Stimulated activated CD8-positive, alpha-beta memory T cell treated with anti-CD3 and anti-CD28 coated beads, Interleukin-2, amount 100 ng/mL, for 48 hours (primary cell): ENCODE measurements around the gene CGGBP1.
"Not testable (repeated sequence)": the region's sequence is repeated elsewhere in the genome, so short reads cannot be mapped to it uniquely, and the experiment has no call there.

ENCODE experiments used
- DNase-seq, 2 donors: peaks; one replicate each; pipeline ENCODE4 v3.0.0-alpha.2; 2020; ENCODE audit warnings: low read depth in 2 of 2

CGGBP1 gene

DNA sequence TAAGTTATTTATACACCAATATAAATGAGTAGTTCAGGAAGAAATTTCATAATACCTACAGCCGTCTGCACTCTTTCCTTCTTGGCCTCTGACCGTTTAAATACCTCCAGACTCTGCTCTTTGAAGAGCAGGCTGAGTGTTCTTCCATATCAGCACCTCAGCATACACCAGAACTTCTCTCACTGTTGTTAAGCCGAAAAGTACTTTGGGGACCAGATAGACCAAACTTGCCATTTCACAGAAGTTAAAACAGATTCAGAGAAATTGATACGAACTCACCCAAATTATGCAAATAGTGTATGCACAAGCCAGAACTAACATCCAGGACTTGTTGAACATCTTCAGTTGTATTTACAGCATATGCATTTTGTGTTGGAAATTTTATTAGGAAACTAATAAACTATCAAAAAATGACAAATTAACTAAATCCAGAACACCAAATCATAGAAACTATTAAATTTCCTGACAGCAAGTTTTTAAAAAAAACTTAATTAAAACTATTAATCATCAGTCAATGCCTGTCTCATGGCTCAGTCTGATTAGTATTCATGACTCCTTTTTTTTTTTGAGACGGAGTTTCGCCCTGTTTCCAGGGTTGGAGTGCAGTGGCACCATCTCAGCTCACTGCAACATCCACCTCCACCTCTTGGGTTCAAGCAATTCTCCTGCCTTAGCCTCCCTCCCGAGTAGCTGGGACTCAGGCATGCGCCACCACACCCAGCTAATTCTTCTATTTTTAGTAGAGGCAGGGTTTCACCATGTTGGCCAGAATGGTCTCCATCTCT, 24.1 kb downstream of the CGGBP1 start:
- no peak for DNase-seq

GRCh38 chr3:88033808-88034207, 25.0 kb downstream of the CGGBP1 start:
- DNase-seq: no peak

GRCh38 chr3:88033079-88033478, 25.7 kb downstream of the CGGBP1 start:
- DNase-seq: no peak

DNA sequence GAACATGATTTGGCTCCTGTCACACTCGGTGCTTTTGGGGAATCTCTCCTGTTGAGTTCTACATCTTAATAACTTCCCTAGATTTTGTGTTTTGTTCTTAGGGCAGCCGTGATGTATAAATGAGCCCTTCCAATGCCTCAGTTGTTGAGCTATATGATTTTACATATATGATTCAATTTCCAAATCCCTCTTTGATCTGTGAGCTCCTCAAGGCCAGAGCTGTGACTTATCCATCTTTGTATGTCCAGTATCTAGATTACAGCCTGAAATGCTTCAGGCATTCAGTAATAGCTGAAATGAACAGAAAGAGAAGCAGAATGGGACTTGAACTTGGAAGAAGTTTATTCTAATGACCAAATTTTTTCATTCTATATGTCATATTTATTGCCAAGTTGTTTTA, 26.6 kb downstream of the CGGBP1 start:
- no peak for DNase-seq

DNA sequence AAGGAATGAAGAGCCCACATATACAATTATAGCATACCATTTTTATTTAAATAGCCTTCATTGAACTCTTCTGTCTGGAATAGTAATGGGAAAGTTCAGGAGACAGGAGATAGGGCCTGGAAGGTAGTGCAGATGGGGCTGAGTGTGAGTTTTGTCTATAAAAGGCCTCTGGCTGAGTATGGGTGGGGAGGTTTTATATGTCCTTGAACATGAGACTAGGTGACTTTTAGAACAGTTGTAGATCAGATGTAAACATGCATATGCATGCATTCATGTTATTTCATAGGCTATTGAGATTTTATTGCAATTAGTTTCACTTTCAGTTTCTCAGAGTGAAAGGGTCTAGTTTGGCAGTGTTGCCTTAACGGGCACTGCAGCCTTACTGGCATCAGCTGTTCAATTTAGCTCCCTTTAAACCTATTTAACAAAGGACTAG, 27.1 kb downstream of the CGGBP1 start:
- no peak for DNase-seq

GRCh38 chr3:88030210-88030609, 28.6 kb downstream of the CGGBP1 start:
- no peak for DNase-seq

DNA sequence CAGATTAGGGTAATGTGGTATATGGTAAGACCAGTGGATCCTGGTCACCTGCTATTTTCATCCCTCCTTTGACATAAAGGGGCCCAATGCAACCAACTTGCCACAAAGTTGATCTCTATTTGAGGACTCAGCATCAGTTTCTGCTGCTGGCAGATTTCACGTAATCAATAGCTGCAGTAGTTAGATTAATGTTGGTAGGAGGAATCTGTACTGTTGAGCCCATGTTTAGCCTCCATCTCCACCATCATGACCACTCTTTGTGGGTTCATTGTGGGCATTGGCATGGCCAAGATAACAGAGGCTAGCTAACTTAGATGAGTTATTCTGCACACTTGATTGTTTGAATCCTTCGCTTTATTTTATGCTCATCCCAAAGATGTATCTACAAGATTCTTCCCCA, 29.9 kb downstream of the CGGBP1 start:
- no peak for DNase-seq

GRCh38 chr3:88025001-88025552, 33.7 kb downstream of the CGGBP1 start:
- DNase-seq: no peak

- no peak for DNase-seq
Measured at GRCh38 chr3:88019024-88019423, 39.8 kb downstream of the CGGBP1 start.

DNA sequence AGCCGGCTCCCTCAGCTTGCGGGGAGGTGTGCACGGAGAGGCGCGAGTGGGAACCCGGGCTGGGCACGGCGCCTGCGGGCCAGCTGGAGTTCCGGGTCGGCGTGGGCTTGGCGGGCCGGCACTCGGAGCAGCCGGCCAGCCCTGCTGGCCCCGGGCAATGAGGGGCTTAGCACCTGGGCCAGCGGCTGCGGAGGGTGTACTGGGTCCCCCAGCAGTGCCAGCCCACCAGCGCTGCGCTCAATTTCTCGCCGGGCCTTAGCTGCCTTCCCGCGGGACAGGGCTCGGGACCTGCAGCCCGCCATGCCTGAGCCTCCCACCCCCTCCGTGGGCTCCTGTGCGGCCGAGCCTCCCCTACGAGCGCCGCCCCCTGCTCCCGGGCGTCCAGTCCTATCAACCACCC, 43.1 kb downstream of the CGGBP1 start:
- not testable (repeated sequence) for DNase-seq

DNA sequence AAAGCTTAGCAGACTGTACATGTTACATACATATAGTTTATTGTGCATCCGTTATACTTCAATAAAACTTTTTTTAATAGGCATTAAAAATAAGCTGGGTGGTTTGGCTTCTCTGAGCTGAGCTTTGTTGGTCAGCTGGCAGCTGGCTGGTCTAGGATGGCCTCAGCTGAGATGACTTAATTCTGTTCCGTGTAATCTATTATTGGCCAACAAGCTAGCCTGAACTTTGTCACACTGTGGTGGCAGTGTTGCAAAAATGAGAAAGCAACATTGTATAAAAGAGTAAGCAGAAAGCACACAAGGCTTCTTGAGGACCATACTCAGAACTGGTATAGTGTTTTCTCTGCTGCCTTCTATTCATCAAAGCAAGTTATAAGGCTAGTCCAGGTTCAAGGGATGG, 45.2 kb downstream of the CGGBP1 start:
- DNase-seq: no peak

GRCh38 chr3:88010810-88011209, 48.0 kb downstream of the CGGBP1 start:
- DNase-seq: no peak

DNA sequence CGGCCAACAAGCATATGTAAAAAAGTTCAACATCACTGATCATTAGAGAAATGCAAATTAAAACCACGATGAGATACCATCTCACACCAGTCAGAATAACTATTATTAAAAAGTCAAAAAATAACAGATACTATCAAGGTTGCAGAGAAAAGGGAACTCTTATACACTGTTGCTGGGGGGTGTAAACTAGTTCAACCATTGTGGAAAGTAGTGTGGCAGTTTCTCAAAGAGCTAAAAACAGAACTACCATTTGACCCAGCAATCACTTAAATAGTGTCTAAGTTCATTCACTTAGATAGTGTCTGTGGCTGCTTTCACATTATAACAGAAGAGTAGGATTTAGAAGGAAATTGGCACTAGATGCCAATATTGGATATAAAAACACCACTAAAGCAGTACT, 49.7 kb downstream of the CGGBP1 start:
- no peak for DNase-seq

DNA sequence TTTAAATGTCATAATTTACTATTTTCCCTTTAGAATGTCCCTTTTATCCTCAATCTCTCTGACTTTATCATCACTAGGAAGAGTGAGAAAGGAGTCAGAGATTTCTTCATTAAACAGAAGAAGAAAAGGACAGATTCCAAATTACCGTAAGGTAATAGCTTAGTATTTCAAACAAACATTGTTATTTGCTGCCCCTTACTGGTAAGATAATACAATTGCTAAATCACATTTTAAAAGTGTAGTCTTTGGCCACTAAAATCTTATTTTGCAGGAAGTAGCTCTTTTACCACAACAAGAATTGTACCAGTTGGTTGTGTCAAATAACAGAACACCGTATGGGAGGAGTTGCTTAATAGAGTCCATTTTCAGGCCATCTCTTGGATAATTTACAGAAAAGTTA, 53.7 kb downstream of the CGGBP1 start:
- no peak for DNase-seq

GRCh38 chr3:88003115-88003755, 55.6 kb downstream of the CGGBP1 start:
- DNase-seq: no peak

- DNase-seq: no peak
Measured at GRCh38 chr3:88002448-88002847, 56.4 kb downstream of the CGGBP1 start.
